ENCODE data around the gene CHCHD4.

DNA sequence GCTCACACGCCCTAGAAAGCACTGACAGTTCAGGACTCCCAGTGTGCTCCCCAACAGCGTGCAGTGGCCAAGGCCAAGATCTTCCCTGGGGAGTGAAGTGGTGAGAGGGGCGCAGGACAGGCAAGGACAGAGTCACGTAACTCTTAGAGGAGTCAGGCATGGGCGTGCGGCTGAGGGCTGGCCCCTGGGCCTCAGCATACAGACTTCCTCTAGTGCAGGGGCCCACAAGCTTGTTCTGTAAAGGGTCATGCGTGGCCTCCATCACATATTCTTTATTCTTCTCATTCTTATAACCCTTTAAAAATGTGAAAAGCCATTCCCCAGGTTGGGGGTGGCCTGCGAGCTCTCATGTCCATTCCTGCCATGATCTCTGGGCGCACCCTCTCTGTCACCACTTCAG lies 25.4 kb upstream of the CHCHD4 start:
- TF ChIP-seq MEF2A (IDR thresholded peaks at IDR 0.05; ENCODE audit: borderline replicate concordance, low read depth) (no peak), YY1 (IDR thresholded peaks at IDR 0.05; ENCODE audit: low read depth) (no peak)
